Fibroblast of villous mesenchyme (primary cell): ENCODE data around the gene RNASE11. TPM values are rescaled to one million over a fixed set of nuclear protein-coding genes. Genes with fewer than 3 reads are reported as not detected.

Source experiments
- DNase-seq: peaks from one replicate; pipeline ENCODE4 v3.0.0-alpha.2; 2010; ENCODE audit warnings: low read depth
- H3K4me3 ChIP-seq: 2 replicates; pipeline ENCODE4 v1.5.1; 2011; ENCODE audit warnings: low read depth, mild to moderate bottlenecking, low read length
- total RNA-seq: library from RNA; depleted of rRNA; stranded (reverse); fragments of >200 nt; gene quantifications from 2 replicates; pipeline ENCODE4 v1.2.3, GENCODE V29; 2012
- TF ChIP-seq, protein P1 (sequence below): IDR thresholded peaks from 2 replicates; pipeline ENCODE4 v1.5.1; 2012; ENCODE audit warnings: low read depth, mild to moderate bottlenecking, low read length; ENCODE audit not compliant: insufficient read depth

RNASE11 gene
- not detected in 2 replicates for total RNA-seq

DNA sequence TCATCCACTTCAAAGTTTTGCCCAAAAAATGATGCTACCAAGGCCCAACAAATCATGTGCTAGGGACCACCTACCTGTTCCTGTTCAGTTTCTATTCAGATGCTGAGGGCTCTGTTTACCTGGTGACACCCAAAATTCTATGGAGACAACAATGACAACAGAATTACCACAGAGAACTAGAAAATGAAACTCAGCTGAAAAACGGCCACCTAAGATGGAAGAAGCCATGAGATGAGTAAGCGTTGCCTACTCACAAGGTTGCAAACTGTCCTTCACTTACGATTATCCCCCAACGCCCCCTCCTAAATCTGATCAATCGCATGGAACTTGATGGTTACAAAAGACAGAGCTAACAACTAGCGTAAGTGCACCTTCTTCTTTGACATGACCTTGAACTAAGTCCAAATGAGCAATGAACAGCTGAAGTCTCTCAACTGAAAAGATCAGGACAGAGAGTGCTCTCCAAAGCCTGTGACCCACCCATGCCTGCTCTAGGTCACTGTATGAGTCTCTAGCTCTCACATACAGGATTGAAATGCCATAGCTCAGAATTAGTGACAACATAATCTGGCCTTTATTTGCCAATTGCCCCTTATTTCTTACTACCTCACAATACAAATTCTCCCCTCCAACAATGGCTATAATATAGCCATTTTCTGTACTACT lies at the start of gene RNASE11:
Gene RNASE11, minus strand, starts transcription at position 513 of the 666 bp plus-strand sequence.
- no peak for DNase-seq
- TF ChIP-seq, protein P1, sequence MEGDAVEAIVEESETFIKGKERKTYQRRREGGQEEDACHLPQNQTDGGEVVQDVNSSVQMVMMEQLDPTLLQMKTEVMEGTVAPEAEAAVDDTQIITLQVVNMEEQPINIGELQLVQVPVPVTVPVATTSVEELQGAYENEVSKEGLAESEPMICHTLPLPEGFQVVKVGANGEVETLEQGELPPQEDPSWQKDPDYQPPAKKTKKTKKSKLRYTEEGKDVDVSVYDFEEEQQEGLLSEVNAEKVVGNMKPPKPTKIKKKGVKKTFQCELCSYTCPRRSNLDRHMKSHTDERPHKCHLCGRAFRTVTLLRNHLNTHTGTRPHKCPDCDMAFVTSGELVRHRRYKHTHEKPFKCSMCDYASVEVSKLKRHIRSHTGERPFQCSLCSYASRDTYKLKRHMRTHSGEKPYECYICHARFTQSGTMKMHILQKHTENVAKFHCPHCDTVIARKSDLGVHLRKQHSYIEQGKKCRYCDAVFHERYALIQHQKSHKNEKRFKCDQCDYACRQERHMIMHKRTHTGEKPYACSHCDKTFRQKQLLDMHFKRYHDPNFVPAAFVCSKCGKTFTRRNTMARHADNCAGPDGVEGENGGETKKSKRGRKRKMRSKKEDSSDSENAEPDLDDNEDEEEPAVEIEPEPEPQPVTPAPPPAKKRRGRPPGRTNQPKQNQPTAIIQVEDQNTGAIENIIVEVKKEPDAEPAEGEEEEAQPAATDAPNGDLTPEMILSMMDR: no peak
- no peak within 1 kb of the TSS for H3K4me3 ChIP-seq

DNA sequence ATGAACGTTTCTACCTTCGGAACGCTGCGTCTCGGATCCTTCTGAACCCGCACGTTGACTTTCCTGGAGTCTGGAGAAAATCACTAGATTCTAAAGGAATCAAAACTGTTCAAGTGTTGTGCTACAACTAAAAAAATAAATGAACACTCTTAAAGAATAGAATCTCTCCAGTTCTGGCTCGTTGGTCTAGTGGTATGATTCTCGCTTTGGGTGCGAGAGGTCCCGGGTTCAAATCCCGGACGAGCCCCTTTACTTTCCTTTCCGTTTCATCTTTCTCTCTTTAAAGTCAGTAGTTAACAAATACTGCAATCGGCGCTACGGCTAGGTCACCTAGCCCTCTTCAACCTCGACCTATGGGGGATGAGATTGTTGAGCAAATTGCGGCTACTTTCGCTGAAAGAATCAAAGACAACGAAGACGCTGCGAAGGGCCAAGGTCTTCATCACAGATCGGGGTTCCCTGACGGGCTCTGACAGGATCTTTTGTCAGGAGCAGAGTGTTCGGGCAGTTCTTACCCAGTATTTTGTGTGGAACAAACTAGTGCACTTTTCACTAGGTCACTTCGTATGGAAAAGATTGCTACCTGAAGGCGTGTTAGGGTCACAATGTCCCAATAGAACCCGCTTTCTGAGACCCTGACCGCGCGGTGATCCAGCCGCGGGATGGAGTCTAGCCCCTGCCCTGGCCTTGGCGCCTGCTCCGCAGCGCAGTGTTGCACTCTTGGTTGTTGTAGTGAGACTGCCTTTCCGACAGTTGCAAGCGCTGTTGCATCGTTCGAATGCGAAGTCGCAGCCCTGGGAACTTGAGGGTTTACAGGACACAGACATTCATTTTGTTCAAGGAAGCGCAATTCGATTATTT lies 45.3 kb upstream of the RNASE11 start:
- TF ChIP-seq, protein P1: no peak
- peak; percentile 84 for DNase-seq
- H3K4me3 ChIP-seq: peak overlapping the region; percentile 47

DNA sequence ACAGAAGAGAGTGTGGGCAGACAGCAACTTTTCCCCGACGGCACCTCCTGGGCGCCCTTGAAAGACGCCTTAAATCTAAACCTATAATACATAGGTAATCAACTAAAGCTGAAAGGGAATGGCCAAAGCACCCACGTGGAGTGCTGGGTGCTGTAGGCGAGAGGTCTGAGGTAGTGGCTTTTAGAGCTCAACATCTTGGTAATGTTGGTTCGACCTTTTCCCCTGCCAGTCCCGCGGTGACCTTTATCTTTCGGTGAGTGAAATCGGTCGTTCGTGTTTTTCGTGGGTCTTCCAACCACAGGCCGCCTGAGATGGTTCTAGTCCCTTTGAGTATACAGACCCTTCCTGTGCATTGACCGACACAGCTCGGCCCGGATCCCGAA lies 44.6 kb upstream of the RNASE11 start:
- no peak for DNase-seq
- peak overlapping the region; percentile 47 for H3K4me3 ChIP-seq
- TF ChIP-seq, protein P1: no peak

DNA sequence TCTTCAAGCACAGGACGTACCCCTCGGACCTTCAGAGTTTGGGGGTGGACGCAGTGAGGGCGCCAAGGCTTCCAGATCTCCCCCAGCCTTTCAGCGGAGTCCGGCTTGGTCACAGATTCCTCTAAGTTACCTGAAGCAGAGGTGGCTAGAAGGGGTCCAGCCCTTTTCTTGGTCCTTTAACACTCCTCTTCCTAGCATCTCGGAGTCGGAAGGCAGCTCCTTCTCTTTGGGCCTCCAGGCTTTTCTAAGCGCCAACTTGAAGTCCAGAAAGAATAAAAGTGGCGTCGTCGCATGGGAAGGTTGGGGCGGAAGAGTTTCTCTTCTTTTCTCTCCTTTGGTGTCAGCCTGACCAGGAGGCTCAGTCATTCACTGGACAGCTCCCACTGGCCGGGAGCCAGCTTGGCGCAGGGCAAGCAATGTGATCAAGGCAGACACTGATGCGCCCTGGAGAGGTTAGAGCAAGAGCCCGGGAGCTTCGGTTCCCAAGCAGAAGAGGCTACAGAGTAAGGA lies 44.1 kb upstream of the RNASE11 start:
- TF ChIP-seq, protein P1: no peak
- H3K4me3 ChIP-seq: peak overlapping the region; percentile 47
- peak; percentile 55 for DNase-seq

DNA sequence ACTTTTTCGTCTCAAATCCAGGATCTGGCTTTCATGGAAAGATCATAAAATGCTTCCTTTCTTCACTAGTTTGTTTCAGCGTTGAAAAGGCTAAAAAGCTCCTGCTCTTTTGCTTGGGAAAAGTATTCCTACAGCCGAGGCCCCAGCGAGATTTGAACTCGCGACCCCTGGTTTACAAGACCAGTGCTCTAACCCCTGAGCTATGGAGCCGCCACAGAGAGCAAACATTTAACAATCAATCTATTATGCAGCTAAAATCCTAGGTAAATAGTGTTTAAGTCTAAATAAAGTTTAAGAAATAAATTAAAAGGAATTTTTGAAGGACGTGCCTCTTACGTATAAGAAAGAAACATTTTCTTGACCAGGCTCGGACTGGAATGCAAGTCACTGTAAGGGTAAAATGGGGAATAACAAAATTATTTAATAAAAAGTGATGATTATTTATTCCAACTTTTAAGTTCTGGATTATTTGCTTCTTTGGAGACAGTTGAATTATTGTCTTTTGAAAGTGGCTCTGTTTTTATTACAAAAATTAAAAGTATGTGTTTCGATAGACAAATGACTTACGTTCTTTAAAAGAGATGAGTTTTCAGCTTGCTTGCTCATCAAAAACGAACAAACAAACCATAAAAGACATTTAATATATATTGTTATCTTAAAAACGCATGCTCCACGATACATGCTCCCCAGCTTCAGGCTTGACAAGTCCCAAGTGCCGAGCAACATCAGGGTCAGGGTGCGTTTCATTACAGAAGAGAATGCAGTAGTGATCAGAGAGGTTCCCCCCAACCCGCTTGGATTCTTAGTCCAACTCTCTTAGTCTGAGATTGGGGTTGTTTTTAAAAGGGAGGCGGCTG lies 43.5 kb upstream of the RNASE11 start:
- peak overlapping the region; percentile 47 for H3K4me3 ChIP-seq
- DNase-seq: peak; percentile 63
- TF ChIP-seq, protein P1: no peak

DNA sequence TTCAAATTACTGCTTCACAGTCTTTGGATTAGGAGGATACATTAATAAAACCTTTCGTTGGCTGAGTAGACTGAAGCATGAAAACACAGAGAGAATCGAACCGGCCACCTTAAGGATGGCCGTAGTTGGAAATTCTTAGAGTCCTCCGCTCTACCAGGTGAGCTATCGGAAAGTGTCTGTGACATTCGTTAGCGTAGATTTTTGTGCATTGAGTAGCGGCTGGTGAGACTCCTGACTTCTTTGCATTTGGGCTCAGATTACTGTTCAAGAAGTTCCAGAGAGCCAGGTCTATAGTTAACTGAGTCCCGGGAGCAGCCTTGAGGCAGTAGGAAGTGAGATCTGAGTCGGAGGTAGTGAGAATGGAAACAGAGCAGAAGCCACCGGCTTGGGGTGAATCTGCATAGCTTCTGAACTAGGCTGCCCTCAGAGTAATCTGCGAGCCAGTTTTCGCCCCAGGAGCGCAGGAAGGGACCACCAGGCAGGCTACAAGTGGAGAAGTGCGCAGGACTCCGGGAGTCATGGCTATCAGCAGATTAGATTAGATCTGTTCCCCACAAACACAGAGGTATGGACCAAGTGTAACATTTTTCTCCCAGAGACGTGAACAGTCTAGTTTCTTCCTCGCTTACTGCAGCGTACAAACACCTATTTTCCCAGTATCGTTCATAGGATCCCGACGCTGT lies 42.7 kb upstream of the RNASE11 start:
- TF ChIP-seq, protein P1: no peak
- H3K4me3 ChIP-seq: peak overlapping the region; percentile 43
- DNase-seq: peak; percentile 7
